ENCODE data around the gene HBG1.
"Not testable (repeated sequence)": the region's sequence is repeated elsewhere in the genome, so short reads cannot be mapped to it uniquely, and the experiment has no call there.

The HBG1 gene

DNA sequence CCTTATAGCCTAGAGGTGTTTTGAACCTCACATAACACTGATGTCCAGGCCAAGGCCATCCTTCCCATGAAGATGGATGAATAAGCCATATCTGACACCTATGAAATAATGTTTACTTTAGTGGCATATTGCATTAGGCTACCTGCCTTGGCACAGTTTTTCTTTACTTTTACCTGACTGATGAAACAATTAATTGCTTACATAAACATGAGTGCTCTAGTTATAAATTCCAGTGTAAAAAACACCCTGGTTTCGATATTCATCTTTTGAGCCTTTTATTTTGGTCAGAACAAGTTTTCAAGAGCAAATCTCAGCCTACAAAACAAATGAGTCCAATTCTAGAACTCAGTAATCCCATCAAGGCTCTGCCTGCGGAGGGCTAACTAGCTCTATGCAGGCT, 27.0 kb upstream of the HBG1 start:
- DNase-seq, result no peak

GRCh38 chr11:5275369-5276110, 25.9 kb upstream of the HBG1 start:
- DNase-seq, result no peak

DNA sequence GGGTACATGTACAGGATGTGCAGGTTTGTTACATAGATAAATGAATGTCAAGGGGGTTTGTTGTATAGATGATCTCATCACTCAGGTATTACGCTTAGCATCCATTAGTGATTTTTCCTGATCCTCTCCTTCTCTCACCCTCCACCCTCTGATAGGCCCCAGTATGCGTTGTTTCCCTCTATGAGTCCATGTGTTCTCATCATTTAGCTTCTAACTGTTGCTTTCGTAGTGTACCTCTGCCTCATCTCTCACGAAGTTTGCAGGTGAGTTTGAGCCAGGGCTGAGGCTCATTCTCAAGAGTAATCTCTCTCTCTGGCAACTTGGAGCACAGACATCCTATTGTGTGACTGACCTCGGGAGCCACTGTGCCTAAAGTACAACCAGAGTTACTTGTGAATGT, 24.7 kb upstream of the HBG1 start:
- no peak for DNase-seq

DNA sequence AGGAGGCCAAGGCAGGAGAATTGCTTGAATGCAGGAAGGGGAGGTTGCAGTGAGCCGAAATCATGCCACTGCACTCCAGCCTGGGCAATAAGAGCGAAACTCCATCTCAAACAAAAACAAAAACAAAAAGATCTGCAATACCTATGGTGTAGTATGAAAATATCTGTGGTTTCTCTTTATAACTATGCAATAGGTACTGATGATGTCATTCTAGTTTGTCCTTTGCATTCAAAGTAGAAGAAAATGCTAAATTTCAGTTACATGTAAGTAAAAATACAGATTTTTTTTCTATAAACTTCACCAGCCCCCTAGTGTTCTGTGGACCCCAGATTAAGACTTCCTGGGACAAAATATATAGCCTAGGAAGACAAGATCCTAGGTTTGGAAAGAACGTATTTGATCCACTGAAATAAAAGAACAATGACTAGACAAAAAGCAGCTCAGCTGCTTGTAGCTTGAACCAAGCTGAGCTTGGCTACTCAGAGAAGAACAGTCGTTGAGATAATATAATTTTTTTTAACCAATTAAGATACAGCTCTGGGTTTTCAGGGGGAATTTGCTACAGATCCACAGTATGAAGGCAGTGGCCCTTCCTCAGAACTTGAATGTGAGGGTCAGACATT, 22.8 kb upstream of the HBG1 start:
- DNase-seq, result no peak

DNA sequence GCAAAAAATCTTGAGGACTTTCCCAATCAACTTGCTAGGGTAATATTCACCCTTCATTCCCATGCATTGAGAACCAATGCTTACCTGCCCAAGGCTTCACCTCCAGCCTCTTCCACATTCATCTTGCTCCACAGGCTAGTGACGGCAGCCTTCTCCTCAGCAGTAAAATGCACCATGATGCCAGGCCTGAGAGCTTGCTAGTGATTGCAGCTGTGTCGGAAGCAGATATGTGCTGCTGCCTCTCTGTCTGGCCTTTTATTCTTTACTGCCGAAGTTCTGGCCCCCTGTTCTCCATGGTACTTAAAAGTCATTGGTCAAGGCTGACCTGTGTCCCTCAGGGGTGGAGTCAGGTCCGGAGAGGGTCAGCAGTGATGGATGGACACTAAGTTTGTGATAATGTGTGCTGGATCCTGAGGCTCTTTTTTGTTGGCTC, 20.1 kb upstream of the HBG1 start, which contains the start of gene HBE1:
HBE1 (minus strand) TSS at position 231 of the 433 bp plus-strand sequence; CDS start at position 176, 55 bp downstream.
- no peak for DNase-seq

DNA sequence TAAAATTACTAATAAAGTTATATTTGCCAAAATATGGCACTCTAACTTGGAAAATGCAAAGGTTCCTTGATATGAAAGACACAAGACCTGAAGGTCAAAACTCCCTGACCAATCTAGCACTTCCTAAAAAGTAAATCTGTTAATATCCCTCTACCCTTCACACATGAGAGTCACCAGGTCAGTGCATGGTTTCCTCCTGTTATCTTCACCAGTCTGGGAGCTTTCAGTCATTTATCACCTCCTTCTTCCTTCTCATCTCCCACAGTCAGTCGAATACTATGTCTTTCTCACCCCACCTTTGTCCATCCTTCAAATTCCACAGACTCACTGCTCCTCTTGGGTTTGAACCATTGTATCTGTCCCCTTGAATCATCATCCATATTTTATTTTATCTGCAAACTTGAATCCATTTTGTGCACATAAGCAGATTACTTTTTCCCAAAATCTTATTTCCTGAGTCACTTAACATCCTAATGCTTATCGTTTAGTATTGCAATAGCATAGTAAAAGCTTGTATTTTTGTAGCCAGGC, 17.4 kb upstream of the HBG1 start:
- no peak for DNase-seq

DNA sequence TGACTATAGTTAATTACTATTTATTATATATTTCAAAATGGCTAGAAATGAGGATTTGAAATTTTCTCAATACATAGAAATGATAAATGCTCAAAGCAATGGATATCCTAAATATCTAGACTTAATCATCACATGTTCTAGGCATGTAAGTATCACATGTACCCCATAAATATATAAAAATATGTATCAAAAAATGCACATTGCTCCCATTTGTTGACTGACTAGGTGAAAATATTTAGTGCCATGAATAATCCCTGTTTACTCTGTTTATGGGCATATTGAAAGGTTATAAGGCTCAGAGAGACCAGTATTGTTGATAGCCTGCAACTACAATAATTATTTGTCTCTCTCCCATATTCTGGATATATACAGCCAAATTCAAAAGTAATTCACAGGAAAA, 17.0 kb upstream of the HBG1 start:
- no peak for DNase-seq

GRCh38 chr11:5265832-5266231, 16.2 kb upstream of the HBG1 start:
- DNase-seq, result no peak

GRCh38 chr11:5258543-5259262, 9.0 kb upstream of the HBG1 start:
- DNase-seq, result no peak

- no peak for DNase-seq
Observed at GRCh38 chr11:5257296-5257695, 7.6 kb upstream of the HBG1 start.

GRCh38 chr11:5254646-5255413, 5.2 kb upstream of the HBG1 start, which contains the start of gene HBG2:
HBG2 (minus strand) TSS chr11:5254781; CDS start chr11:5254728, 53 bp downstream.
- DNase-seq, result not testable (repeated sequence)

DNA sequence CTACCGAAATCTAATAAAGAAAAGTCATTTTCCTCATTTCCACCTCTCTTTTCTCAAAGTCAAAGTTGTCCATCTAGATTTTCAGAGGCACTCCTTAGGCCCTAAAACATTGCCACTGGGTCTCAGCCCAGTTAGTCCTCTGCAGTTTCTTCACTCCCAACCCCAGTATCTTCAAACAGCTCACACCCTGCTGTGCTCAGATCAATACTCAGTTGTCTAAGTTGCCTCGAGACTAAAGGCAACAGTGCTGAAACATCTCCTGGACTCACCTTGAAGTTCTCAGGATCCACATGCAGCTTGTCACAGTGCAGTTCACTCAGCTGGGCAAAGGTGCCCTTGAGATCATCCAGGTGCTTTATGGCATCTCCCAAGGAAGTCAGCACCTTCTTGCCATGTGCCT, 4.4 kb upstream of the HBG1 start:
- not testable (repeated sequence) for DNase-seq

GRCh38 chr11:5253440-5253839, 3.8 kb upstream of the HBG1 start:
- not testable (repeated sequence) for DNase-seq

DNA sequence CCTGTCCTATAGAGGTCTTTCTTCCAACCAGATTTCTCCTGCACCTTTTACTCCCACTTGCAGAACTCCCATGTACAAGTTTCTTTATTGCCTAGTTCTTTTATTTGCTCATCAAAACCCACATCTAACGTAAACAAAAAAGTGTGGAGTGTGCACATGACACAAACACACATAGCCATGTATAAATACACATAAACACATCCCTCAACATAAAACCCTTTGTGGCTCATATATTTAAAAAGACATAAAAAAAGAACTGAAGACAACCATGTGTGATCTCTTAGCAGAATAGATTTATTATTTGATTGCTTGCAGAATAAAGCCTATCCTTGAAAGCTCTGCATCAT, 3.2 kb upstream of the HBG1 start:
- no peak for DNase-seq

DNA sequence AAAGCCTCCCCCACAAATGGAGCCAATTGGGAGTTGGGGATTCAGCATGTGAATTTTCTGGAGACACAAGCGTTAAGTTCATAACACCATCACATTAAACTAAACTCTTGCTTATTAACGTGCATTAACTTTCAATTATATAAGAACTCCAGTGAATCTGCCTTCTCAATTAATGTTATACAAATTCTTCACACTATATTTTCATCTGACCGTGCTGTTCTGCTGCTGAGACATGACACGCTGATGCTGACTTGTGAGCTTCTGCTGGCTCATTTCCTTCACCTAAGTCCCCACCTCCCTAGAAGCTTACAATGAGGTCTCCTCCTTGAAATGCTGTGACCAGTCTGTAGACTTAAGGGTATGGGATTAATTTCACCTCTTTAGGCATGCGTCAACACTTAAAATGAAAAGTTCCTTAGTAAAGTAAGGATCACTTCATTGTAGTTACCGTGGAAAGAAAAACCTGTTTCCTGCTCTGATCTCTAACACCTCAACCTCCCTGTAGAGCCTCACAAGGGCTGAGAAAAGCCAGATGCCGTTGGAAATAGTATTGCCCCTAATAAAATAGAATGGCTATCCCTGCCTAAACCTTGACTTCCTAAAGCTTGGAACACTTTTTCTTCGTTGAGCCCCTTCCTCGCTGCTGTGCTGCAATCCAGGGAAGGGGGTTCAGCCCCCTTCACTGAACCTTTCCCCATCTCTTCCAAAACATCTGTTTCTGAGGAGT, 2.7 kb upstream of the HBG1 start:
- DNase-seq, result no peak

DNA sequence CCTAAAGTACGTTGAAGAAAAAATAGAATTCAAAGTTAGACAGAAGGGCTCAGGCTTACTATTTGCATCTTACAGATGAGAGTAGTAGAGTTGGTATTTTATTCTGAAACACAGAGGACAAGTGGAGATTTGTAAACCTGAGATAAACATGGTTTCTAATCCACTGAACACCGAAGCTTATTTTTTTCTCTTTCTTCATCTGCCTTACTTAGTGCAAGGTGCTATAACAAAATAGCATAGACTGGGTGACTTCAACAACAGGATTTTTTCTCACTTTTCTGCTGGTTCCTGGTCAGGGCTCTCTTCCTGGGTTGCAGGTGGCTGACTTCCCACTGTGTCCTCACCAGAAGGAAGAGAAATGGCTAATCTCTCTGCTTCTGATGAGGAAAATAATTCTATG, 2.1 kb upstream of the HBG1 start:
- no peak for DNase-seq

GRCh38 chr11:5250543-5251204, 1.0 kb upstream of the HBG1 start:
- no peak for DNase-seq

GRCh38 chr11:5248498-5248897, 1.2 kb downstream of the HBG1 start:
- not testable (repeated sequence) for DNase-seq

- no peak for DNase-seq
Observed at GRCh38 chr11:5247472-5248192, 2.0 kb downstream of the HBG1 start.

- DNase-seq, result no peak
Observed at GRCh38 chr11:5246772-5247471, 2.7 kb downstream of the HBG1 start.
